ENCODE data around the gene MPRIP. TPM values are rescaled to one million over a fixed set of nuclear protein-coding genes. Genes with fewer than 3 reads are reported as not detected.
A peak's percentile ranks its signal among the peaks of the same experiment; 100 is the strongest.

Gene MPRIP
- total RNA-seq, 1 donor from 2014 or later: 863 TPM

- Mint-ChIP-seq H3K9me3 (ENCODE audit: unreplicated experiment) (peaks cover 16% of the 10 kb centered on the region), H3K4me3 (ENCODE audit: unreplicated experiment) (no peak overlapping the region), H3K36me3 (ENCODE audit: unreplicated experiment) (peaks cover 4% of the 10 kb centered on the region), H3K27ac (ENCODE audit: unreplicated experiment) (peak overlapping the region; percentile 53), H3K4me1 (ENCODE audit: low read depth, unreplicated experiment) (peaks cover 68% of the 10 kb centered on the region), H3K27me3 (ENCODE audit: unreplicated experiment) (peaks cover 7% of the 10 kb centered on the region)
- DNase-seq: peak; percentile 12
- no peak for TF ChIP-seq CTCF (IDR thresholded peaks at IDR 0.05; ENCODE audit: partially characterized antibody, unreplicated experiment)
These were observed 31.5 kb downstream of the MPRIP start for GRCh38 chr17:17073581-17074403.

- Mint-ChIP-seq H3K36me3 (ENCODE audit: unreplicated experiment) (peaks cover 4% of the 10 kb centered on the region), H3K27me3 (ENCODE audit: unreplicated experiment) (peaks cover 7% of the 10 kb centered on the region), H3K4me3 (ENCODE audit: unreplicated experiment) (peak overlapping the region; percentile 67), H3K9me3 (ENCODE audit: unreplicated experiment) (peaks cover 16% of the 10 kb centered on the region), H3K4me1 (ENCODE audit: low read depth, unreplicated experiment) (peaks cover 74% of the 10 kb centered on the region), H3K27ac (ENCODE audit: unreplicated experiment) (peak overlapping the region; percentile 34)
- DNase-seq: peak; percentile 29
- no peak for TF ChIP-seq CTCF (IDR thresholded peaks at IDR 0.05; ENCODE audit: partially characterized antibody, unreplicated experiment)
These were observed 33.0 kb downstream of the MPRIP start for GRCh38 chr17:17075125-17075781.

GRCh38 chr17:17076066-17076465 is 33.8 kb downstream of the MPRIP start:
- Mint-ChIP-seq H3K36me3 (ENCODE audit: unreplicated experiment) (no peaks in the 10 kb centered on the region), H3K27me3 (ENCODE audit: unreplicated experiment) (peaks cover 7% of the 10 kb centered on the region), H3K27ac (ENCODE audit: unreplicated experiment) (peak overlapping the region; percentile 72), H3K9me3 (ENCODE audit: unreplicated experiment) (peaks cover 19% of the 10 kb centered on the region), H3K4me1 (ENCODE audit: low read depth, unreplicated experiment) (peaks cover 69% of the 10 kb centered on the region), H3K4me3 (ENCODE audit: unreplicated experiment) (peak overlapping the region; percentile 8)
- TF ChIP-seq CTCF (IDR thresholded peaks at IDR 0.05; ENCODE audit: partially characterized antibody, unreplicated experiment): no peak
- peak; percentile 8 for DNase-seq

GRCh38 chr17:17077101-17077500 is 34.8 kb downstream of the MPRIP start:
- Mint-ChIP-seq H3K4me1 (ENCODE audit: low read depth, unreplicated experiment) (peaks cover 61% of the 10 kb centered on the region), H3K36me3 (ENCODE audit: unreplicated experiment) (no peaks in the 10 kb centered on the region), H3K27me3 (ENCODE audit: unreplicated experiment) (peaks cover 11% of the 10 kb centered on the region), H3K9me3 (ENCODE audit: unreplicated experiment) (peaks cover 20% of the 10 kb centered on the region), H3K27ac (ENCODE audit: unreplicated experiment) (no peak overlapping the region), H3K4me3 (ENCODE audit: unreplicated experiment) (no peak overlapping the region)
- no peak for TF ChIP-seq CTCF (IDR thresholded peaks at IDR 0.05; ENCODE audit: partially characterized antibody, unreplicated experiment)
- DNase-seq: peak; percentile 4
